Subcutaneous adipose tissue (tissue), 4 donors: ENCODE data around the gene WDR64. TPM values are rescaled to one million over a fixed set of nuclear protein-coding genes. Genes with fewer than 3 reads are reported as not detected.

ENCODE experiments used
- CTCF ChIP-seq: fragments of 450-650 bp; IDR thresholded peaks from one replicate; pipeline ENCODE4 v1.5.1; 2016; ENCODE audit warnings: low read depth, mild to moderate bottlenecking, control low read depth, antibody characterized with exemption, moderate library complexity
- total RNA-seq, 4 donors: library from RNA; depleted of rRNA; stranded (reverse); fragments of >200 nt; gene quantifications; one replicate each; pipeline ENCODE4 v1.1.0, GENCODE V29; 2016

Gene WDR64
- not detected for total RNA-seq

DNA sequence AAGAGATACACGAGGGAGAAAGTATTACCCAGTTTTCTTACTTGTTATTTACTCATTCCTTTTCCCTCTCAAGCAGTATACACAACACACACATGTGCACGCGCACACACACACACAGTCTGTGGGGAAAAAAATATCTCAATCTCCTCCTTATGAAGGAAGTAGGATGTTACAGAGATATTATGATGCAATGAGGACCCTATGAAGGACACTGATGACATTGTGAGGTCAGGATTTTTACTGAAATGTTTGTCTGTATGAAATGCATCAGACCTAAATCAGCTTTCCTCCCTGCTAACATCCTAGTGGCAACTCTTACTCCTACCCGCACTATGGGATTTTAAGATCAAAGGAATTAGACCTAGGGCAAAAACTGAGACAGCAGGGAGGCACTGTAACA is at the start of gene WDR64:
TSS of gene WDR64 (plus strand) at position 270 of the 400 bp plus-strand sequence. CDS start 204 bp downstream, outside the sequence.
- TF ChIP-seq CTCF = no peak

DNA sequence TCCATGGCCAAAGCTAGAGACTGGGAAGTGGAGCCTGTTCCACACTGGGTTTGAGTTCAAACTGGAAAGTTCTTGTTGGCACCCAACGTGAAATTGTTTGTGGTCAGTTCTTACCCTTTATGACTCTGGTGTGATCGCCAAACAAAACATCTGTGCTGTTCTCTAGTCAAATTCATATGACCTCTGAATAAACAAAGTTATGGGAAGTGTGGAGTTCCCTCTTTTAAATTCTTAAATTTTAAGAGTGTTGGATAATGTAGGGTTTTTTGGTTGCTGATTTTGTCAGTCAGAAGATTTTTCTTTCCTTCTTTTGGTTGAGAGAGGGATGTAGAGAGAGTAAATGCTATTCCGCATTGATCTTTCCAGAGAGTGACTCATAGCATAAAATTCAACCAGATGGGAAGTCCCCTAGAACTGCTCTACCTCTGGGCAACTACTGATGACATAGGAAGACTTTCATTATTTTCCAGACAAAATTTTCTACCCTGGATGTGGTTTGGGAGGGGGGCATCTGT is 48.3 kb upstream of the WDR64 start:
- no peak for TF ChIP-seq CTCF

DNA sequence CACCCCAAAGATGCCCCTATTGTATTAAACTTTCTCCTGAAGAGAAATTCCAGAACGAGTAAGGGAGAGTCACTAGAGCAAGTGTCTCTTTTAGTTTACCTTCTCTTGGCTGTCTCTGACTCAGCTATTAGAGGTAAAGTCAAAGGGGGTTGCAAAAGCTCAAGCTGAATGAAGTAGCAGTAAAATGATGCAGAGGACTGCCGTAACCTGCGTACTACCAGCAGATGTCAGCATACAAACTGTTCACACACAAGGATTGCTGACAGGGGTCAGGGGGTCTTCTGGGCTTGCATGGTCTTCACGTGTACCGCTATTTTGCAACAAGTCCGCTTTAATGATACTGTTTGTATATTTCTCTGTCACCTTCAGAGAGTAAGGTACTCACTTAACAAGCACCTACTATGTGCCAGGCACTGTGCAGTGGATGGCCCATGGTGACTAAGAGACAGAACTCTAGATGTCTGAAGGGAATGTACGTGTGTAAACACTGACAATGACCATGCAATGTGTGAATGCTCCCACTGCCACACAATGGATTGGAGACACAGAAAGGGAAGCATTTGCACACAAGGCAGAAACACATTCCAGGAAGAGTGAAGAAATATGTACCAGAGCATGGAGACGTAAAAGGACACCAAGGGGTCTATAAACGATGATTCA is 46.8 kb upstream of the WDR64 start:
- no peak for TF ChIP-seq CTCF

DNA sequence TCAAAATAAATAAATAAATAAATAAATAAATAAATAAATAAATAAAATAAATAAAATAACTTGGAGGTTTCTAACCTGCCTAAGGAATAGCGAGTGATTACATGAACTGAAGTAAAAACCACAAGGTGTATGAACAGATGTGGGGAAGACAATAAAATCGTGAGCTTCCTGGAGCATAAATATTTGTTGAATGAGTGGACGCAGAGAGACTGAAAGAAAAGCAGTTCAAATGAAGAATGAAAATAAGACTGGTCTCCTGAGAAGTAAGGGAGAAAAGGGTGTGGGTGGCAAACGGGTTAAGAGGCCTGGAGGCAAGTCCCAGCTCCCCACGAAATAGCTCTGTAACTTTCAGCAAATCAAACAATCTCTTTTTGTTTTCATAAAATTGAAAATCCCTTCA is 45.5 kb upstream of the WDR64 start:
- TF ChIP-seq CTCF = no peak

DNA sequence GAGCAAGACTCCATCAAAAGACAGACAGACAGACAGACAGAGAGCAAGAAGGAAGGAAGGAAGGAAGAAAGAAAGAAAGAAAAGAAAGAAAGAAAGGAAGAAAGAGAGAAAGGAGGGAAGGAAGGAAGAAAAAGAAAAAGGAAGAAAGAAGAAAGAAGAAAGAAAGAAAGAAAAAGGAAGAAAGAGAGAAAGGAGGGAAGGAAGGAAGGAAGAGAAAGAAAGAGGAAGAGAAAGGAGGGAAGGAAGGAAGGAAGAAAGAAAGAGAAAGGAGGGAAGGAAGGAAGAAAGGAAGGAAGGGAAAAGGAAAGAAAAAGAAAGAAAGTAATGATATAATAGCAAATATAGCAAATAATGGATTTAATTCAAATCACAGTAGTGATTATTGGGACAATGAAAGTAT is 44.6 kb upstream of the WDR64 start:
- TF ChIP-seq CTCF = no peak

DNA sequence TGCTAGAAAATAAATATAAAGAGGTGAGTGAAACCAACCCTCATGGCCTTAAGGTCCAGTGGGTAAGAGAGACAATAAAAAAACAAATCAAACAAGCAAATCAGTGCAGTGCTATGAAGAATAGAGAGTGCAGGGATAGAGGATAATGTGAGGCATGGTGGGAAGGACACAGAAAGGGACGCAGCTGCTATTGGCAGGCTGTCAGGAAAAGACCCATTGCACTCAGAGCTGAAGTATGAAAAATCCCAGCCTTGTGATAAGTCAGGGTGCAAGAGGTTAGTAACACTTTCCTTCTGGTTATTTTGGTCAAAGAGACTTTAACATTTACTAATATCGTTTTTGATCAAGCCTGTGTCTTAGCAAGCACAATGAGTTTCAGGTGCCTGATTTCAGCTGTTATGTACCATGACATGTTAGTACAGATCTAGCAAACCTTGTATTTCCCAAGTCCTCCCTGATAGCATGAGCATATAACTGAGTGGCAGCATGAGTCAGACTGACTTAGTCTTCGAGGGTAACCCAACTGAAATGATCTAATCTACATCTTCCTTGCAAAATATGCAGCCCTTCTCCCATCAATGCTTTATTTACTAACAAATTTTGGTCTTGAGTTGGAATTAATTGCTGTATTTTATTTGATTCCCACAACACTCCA is 43.6 kb upstream of the WDR64 start:
- TF ChIP-seq CTCF = no peak

GRCh38 chr1:241610056-241610815 is 41.8 kb upstream of the WDR64 start:
- no peak for TF ChIP-seq CTCF
